Ishikawa (cell line): ENCODE data around the gene GADL1.

Experiments
- CREB1 ChIP-seq: IDR thresholded peaks from 2 replicates; pipeline ENCODE4 v1.6.1; 2012; ENCODE audit warnings: low read depth
- EP300 ChIP-seq: IDR thresholded peaks from 2 replicates; pipeline ENCODE4 v1.6.1; 2012; ENCODE audit warnings: borderline replicate concordance
- FOXM1 ChIP-seq: IDR thresholded peaks from 2 replicates; pipeline ENCODE4 v1.6.1; 2012; ENCODE audit warnings: low read depth, borderline replicate concordance
- NFIC ChIP-seq: IDR thresholded peaks from 2 replicates; pipeline ENCODE4 v1.6.1; 2012
- TAF1 ChIP-seq: IDR thresholded peaks from 2 replicates; pipeline ENCODE4 v1.6.1; 2012; ENCODE audit warnings: low read depth, mild to moderate bottlenecking
- ZBTB7A ChIP-seq: IDR thresholded peaks from 2 replicates; pipeline ENCODE4 v1.6.1; 2012; ENCODE audit warnings: low read depth
- TF ChIP-seq, protein P1 (sequence below): IDR thresholded peaks from 2 replicates; pipeline ENCODE4 v1.6.1; 2012
- TF ChIP-seq, protein P2 (sequence below): IDR thresholded peaks from 2 replicates; pipeline ENCODE4 v1.6.1; 2012
- TF ChIP-seq, protein P3 (sequence below): IDR thresholded peaks from 2 replicates; pipeline ENCODE4 v1.6.1; 2012; ENCODE audit warnings: low read depth, mild to moderate bottlenecking

DNA sequence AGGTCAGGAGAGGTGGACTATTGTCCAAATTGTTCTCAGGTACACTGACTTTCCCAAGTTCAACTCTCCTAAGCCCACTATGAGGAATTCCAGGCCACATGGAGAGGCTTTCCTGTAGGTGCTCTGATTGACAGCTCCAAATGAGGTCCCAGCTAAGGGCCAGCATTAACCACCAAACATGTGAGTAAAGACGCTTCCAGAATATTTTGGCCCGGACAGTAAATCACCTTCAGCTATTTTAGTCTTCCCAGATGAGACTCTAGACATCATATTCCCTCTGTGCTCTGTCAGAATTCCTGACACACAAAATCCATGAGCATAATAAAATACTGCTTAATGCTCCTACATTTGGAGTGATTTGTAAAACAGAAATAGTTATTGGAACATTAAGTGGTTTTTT, 152.6 kb downstream of the GADL1 start:
- TF ChIP-seq TAF1: no peak
- no peak for TF ChIP-seq EP300
- TF ChIP-seq, protein P1, sequence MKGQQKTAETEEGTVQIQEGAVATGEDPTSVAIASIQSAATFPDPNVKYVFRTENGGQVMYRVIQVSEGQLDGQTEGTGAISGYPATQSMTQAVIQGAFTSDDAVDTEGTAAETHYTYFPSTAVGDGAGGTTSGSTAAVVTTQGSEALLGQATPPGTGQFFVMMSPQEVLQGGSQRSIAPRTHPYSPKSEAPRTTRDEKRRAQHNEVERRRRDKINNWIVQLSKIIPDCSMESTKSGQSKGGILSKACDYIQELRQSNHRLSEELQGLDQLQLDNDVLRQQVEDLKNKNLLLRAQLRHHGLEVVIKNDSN: no peak
- no peak for TF ChIP-seq FOXM1
- TF ChIP-seq, protein P2, sequence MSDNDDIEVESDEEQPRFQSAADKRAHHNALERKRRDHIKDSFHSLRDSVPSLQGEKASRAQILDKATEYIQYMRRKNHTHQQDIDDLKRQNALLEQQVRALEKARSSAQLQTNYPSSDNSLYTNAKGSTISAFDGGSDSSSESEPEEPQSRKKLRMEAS: no peak
- TF ChIP-seq, protein P3, sequence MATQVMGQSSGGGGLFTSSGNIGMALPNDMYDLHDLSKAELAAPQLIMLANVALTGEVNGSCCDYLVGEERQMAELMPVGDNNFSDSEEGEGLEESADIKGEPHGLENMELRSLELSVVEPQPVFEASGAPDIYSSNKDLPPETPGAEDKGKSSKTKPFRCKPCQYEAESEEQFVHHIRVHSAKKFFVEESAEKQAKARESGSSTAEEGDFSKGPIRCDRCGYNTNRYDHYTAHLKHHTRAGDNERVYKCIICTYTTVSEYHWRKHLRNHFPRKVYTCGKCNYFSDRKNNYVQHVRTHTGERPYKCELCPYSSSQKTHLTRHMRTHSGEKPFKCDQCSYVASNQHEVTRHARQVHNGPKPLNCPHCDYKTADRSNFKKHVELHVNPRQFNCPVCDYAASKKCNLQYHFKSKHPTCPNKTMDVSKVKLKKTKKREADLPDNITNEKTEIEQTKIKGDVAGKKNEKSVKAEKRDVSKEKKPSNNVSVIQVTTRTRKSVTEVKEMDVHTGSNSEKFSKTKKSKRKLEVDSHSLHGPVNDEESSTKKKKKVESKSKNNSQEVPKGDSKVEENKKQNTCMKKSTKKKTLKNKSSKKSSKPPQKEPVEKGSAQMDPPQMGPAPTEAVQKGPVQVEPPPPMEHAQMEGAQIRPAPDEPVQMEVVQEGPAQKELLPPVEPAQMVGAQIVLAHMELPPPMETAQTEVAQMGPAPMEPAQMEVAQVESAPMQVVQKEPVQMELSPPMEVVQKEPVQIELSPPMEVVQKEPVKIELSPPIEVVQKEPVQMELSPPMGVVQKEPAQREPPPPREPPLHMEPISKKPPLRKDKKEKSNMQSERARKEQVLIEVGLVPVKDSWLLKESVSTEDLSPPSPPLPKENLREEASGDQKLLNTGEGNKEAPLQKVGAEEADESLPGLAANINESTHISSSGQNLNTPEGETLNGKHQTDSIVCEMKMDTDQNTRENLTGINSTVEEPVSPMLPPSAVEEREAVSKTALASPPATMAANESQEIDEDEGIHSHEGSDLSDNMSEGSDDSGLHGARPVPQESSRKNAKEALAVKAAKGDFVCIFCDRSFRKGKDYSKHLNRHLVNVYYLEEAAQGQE: no peak
- TF ChIP-seq CREB1: no peak
- no peak for TF ChIP-seq NFIC
- TF ChIP-seq ZBTB7A: no peak
